KMS-11 (cell line): Measurements from ENCODE around the gene RAP2C.
"Not testable (repeated sequence)": the region's sequence is repeated elsewhere in the genome, so short reads cannot be mapped to it uniquely, and the experiment has no call there.

ENCODE experiments used
- H2AFZ ChIP-seq: fragments of 200-600 bp; sonication (generic); 2 replicates; pipeline ENCODE4 v1.6.1; 2016; ENCODE audit warnings: antibody characterized with exemption, mixed run types, low read depth
- H3K27ac ChIP-seq: fragments of 200-600 bp; sonication (generic); 2 replicates; pipeline ENCODE4 v1.6.1; 2016; ENCODE audit warnings: mild to moderate bottlenecking, mixed run types
- H3K27me3 ChIP-seq: fragments of 200-600 bp; sonication (generic); 2 replicates; pipeline ENCODE4 v1.6.1; 2017; ENCODE audit warnings: mild to moderate bottlenecking, low read depth, mixed run types, moderate library complexity; ENCODE audit not compliant: insufficient read depth
- H3K36me3 ChIP-seq: fragments of 200-600 bp; sonication (generic); 2 replicates; pipeline ENCODE4 v1.6.1; 2017; ENCODE audit warnings: mild to moderate bottlenecking, mixed run types; ENCODE audit not compliant: insufficient read depth
- H3K4me1 ChIP-seq: fragments of 200-600 bp; sonication (generic); 2 replicates; pipeline ENCODE4 v1.6.1; 2016; ENCODE audit warnings: mild to moderate bottlenecking, low read depth, mixed run types; ENCODE audit not compliant: poor library complexity, severe bottlenecking
- H3K4me2 ChIP-seq: fragments of 200-600 bp; sonication (generic); 2 replicates; pipeline ENCODE4 v1.7.0; 2016; ENCODE audit warnings: mild to moderate bottlenecking, mixed run types
- H3K4me3 ChIP-seq: fragments of 200-600 bp; sonication (generic); IDR thresholded peaks from 2 replicates; pipeline ENCODE4 v1.6.1; 2017; ENCODE audit warnings: low read depth, low read length, mixed read lengths; ENCODE audit not compliant: insufficient read depth
- H3K79me2 ChIP-seq: fragments of 200-600 bp; sonication (generic); 2 replicates; pipeline ENCODE4 v1.6.1; 2016; ENCODE audit warnings: low read depth, mixed run types; ENCODE audit not compliant: insufficient read depth
- H3K9ac ChIP-seq: fragments of 200-600 bp; sonication (generic); 2 replicates; pipeline ENCODE4 v1.6.1; 2016; ENCODE audit warnings: mild to moderate bottlenecking, mixed run types
- H4K20me1 ChIP-seq: fragments of 200-600 bp; sonication (generic); 2 replicates; pipeline ENCODE4 v1.6.1; 2016; ENCODE audit warnings: mild to moderate bottlenecking, mixed run types; ENCODE audit not compliant: insufficient read depth
- TF ChIP-seq, protein P1 (sequence below): fragments of 200-600 bp; sonication (generic); conservative IDR thresholded peaks from 2 replicates; pipeline ENCODE4 v1.6.1; 2017; ENCODE audit warnings: low read depth, mild to moderate bottlenecking, antibody characterized with exemption, low read length, moderate library complexity, mixed read lengths

Gene RAP2C

DNA sequence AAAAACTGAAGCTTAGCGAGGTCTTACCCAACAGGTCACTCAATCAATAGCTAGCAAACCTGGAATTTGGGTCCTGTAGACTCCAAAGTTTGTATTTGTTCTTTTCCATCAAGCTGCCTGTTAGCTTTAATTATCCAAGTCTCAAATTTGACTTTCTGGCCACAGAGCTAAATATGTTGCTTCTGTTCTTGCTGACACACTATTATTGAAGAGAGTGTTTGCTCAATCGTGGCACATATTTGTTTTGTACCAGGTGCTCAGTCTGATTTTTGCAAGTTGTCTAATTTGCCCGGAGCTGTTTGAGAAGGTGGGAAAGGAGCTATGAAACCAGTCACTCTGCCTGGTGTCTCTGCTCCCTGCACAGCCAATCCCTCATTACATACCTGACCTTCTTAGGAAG is 49.7 kb downstream of the RAP2C start:
- Histone ChIP-seq H3K36me3 (no peaks in the 10 kb centered on the region), H2AFZ (no peak overlapping the region), H3K4me1 (no peaks in the 10 kb centered on the region), H4K20me1 (no peaks in the 10 kb centered on the region), H3K27me3 (no peaks in the 10 kb centered on the region), H3K4me3 (no peak overlapping the region), H3K27ac (no peak overlapping the region), H3K79me2 (no peaks in the 10 kb centered on the region), H3K9ac (no peak overlapping the region), H3K4me2 (no peak overlapping the region)
- TF ChIP-seq, protein P1, sequence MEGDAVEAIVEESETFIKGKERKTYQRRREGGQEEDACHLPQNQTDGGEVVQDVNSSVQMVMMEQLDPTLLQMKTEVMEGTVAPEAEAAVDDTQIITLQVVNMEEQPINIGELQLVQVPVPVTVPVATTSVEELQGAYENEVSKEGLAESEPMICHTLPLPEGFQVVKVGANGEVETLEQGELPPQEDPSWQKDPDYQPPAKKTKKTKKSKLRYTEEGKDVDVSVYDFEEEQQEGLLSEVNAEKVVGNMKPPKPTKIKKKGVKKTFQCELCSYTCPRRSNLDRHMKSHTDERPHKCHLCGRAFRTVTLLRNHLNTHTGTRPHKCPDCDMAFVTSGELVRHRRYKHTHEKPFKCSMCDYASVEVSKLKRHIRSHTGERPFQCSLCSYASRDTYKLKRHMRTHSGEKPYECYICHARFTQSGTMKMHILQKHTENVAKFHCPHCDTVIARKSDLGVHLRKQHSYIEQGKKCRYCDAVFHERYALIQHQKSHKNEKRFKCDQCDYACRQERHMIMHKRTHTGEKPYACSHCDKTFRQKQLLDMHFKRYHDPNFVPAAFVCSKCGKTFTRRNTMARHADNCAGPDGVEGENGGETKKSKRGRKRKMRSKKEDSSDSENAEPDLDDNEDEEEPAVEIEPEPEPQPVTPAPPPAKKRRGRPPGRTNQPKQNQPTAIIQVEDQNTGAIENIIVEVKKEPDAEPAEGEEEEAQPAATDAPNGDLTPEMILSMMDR = no peak

DNA sequence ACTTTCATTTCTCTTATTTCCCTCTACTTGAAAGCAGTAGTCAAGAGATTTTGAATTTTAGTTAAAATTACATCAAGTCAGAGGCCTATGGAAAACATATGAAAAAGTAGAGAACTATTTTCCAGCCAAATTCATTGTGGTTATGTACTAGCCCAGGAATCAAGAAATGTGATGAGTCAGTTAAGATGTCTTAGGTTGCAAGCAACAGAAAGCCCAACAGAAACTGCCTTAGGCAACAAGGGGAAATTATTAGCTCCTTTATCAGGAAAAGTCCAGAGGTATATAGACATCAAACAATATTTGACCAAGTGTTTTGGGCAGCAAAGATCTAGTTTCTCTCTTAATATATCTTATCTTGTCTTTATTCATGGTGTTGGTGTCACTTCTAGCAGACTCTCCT is 53.6 kb downstream of the RAP2C start:
- TF ChIP-seq, protein P1 = no peak
- Histone ChIP-seq H3K9ac (no peak overlapping the region), H3K4me2 (no peak overlapping the region), H3K27me3 (no peaks in the 10 kb centered on the region), H3K36me3 (no peaks in the 10 kb centered on the region), H3K79me2 (no peaks in the 10 kb centered on the region), H3K27ac (no peak overlapping the region), H3K4me1 (no peaks in the 10 kb centered on the region), H3K4me3 (no peak overlapping the region), H2AFZ (no peak overlapping the region), H4K20me1 (no peaks in the 10 kb centered on the region)

DNA sequence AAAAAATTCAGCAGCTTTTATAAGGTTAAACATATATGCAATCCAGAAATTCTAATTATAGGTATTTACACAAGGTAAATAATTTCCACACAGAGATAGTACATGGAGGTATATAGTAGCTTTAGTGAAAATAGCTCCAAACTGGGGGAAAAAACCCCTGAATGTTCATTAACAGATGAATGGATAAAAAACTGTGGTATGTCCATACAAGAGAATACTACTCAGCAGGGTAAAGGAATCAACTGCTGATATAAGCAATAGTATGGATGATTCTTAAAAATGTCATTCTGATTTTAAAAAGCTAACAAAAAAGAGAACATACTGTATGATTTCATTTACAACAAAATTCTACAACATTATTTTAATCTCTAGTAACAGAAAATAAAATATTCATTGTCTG is 54.2 kb downstream of the RAP2C start:
- Histone ChIP-seq H3K4me1 (no peaks in the 10 kb centered on the region), H3K27me3 (no peaks in the 10 kb centered on the region), H3K4me2 (no peak overlapping the region), H3K4me3 (no peak overlapping the region), H3K27ac (no peak overlapping the region), H3K9ac (no peak overlapping the region), H3K79me2 (no peaks in the 10 kb centered on the region), H4K20me1 (no peaks in the 10 kb centered on the region), H3K36me3 (no peaks in the 10 kb centered on the region), H2AFZ (no peak overlapping the region)
- TF ChIP-seq, protein P1 = no peak

DNA sequence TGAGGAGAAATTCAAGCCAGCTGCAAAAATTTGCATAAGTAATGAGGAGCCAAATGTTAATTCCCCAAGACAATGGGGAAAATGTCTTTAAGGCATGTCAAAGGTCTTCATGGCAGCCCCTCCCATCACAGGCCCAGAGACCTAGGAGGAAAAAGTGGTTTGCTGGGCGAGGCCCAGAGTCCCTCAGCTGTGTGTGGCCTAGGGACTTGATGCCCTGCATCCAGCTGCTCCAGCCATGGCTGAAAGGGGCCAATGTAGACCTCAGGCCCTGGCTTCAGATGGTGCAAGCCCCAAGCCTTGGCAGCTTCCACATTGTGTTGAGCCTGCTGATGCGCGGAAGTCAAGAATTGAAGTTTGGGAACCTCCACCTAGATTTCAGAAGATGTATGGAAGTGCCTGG is 56.2 kb downstream of the RAP2C start:
- H3K9ac ChIP-seq, H3K79me2 ChIP-seq, H2AFZ ChIP-seq, H3K4me1 ChIP-seq, H3K27me3 ChIP-seq, H3K4me3 ChIP-seq, H3K4me2 ChIP-seq, H3K36me3 ChIP-seq, H3K27ac ChIP-seq, H4K20me1 ChIP-seq: not testable (repeated sequence)

DNA sequence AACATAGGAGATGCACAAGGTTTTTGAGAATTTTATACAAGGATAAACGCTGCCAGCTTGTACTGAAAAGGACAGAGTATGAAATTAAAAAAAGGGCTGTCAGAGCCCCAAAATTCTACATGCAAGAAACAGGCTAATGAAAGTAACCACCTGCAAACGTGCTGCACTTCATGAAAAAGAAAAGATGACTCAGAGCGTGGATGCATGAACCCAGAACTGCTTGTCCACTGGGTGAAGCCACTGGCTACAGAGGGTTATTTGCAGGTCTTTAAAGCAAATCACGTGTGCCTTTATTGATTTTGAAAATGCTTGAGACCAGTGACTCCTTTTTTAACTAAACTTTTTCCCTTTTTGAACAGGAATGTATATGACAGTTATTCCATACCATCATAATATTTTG is 66.1 kb downstream of the RAP2C start:
- no peaks in the 10 kb centered on the region for H3K27me3 ChIP-seq
- H3K4me1 ChIP-seq = no peaks in the 10 kb centered on the region
- H3K4me2 ChIP-seq = no peak overlapping the region
- no peaks in the 10 kb centered on the region for H3K36me3 ChIP-seq
- H3K27ac ChIP-seq = no peak overlapping the region
- no peak overlapping the region for H3K9ac ChIP-seq
- no peaks in the 10 kb centered on the region for H4K20me1 ChIP-seq
- H2AFZ ChIP-seq = no peak overlapping the region
- TF ChIP-seq, protein P1 = no peak
- no peak overlapping the region for H3K4me3 ChIP-seq
- H3K79me2 ChIP-seq = no peaks in the 10 kb centered on the region
